Stimulated activated CD4-positive, alpha-beta T cell treated with anti-CD3 and anti-CD28 coated beads, Interleukin-4, amount 100 ng/mL, for 24 hours (primary cell): ENCODE data around the gene TMPRSS2.

Experiments used
- DNase-seq: peaks from one replicate; pipeline ENCODE4 v3.0.0-alpha.2; 2020

TMPRSS2 gene

DNA sequence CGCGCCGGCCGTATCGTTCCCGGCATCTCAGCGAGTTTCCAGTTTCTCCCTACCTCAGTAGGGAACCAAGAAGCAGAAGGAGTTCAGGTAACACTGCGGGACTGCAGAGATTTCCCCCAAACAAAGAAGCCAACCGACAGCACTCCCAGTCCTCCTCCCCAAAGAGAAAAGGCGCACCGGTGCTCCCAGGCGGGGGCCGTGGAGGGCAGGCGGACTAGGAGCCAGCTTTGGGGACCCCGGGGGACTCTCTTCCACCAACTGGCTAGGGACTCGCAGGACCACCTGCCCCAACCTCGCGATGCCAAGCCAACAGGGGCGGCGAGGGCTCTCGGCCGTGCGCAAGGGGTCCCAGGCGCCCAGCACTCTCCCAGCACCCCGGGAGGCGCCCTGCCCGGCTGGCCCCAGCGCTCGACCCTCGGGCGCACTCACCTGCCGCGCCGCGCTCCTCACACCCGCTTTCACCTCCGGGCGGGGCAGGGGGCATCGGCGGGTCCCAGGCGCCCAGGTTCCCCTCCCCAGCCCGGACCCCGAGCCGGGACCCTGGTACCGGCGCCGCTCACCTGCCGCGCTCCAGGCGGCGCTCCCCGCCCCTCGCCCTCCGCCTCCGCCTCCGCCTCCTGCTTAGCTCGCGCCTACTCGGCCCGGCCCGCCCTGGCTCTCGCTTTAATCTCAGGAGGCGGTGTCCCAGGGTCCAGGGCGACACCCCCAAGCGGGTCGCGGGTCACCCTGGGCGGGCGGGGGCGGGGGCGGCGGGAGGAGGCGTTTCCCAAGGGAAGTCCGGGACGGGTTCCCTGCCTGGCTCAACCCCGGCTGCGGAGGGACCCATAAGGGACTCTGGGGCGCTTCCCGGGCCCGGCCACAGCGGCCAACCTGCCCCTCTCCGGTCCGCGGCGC lies at the start of gene TMPRSS2:
Gene TMPRSS2 (minus strand): TSS at position 638 of the 894 bp plus-strand sequence. CDS start 10,025 bp downstream, outside the sequence.
- DNase-seq = no peak

DNA sequence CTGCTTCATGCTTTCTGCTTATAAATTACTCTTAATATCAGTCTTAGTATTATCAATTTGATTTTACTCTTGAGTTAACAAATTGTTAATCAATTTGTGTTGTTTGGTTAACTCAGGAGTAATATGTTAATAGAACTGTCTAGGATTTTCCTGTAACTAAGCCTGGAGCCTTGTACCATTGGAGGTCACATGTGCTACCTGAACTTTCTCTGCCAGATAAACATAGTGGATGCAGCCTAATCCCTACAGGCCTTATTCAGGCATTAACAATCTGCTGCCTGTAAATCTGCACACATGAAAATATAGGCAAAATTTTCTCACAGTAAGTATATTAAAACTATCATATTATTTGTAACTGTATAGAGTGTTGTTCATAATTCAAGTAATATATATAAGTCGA lies 47.1 kb upstream of the TMPRSS2 start:
- DNase-seq = no peak

DNA sequence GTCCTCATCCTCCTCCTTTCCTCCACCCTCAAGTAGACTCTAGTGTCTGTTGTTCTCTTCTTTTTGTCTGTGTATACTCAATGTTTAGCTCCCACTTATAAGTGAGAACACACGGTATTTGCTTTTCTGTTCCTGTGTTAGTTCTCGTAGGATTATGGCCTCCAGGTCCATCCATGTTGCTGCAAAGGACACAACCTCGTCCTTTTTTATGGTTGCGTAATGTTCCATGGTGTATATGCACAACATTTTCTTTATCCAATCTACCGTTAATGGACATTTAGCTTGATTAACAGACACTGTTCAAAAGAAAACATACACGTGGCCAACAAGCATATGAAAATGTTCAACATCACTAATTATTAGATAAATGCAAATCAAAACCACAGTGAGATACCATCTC lies 44.3 kb upstream of the TMPRSS2 start:
- DNase-seq = no peak

DNA sequence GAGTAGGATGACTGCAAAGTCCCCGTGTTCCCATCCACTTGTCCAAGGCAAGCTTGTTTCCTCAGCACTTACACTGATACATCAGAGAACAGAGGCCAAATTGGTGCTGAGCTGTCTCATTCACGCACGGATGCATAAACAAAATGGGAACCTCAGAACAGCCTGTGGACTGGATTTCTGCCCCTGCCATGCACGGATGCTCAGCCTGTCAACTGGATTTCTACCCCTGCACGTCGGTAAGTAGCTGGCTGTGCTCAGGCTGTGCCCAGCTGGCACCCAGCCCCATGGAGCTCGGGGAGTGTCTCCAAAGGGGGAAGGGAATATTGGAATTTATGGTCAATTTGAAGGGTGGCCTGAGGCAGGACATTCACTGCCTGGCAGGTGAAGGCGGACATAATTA lies 40.8 kb upstream of the TMPRSS2 start:
- DNase-seq = no peak

DNA sequence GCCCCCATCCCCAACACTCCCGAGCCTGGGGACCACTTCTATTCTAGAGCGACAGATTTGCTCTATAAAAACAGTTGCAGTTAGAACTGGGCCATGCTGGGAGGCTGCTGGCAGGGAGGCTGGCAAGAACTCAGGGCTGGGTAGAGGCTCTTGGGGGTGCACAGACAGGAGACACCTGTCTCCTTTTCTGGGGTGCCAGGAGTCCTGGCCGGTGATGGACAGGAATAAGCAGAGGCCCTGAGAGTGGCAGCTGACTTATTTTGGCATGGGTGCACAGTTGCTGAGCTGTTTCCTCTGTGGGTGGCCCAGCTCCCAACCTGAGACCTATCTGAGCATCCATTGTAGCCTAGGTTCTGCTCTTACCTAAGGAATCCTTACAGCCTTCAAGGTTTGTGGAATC lies 39.2 kb upstream of the TMPRSS2 start:
- DNase-seq = no peak

DNA sequence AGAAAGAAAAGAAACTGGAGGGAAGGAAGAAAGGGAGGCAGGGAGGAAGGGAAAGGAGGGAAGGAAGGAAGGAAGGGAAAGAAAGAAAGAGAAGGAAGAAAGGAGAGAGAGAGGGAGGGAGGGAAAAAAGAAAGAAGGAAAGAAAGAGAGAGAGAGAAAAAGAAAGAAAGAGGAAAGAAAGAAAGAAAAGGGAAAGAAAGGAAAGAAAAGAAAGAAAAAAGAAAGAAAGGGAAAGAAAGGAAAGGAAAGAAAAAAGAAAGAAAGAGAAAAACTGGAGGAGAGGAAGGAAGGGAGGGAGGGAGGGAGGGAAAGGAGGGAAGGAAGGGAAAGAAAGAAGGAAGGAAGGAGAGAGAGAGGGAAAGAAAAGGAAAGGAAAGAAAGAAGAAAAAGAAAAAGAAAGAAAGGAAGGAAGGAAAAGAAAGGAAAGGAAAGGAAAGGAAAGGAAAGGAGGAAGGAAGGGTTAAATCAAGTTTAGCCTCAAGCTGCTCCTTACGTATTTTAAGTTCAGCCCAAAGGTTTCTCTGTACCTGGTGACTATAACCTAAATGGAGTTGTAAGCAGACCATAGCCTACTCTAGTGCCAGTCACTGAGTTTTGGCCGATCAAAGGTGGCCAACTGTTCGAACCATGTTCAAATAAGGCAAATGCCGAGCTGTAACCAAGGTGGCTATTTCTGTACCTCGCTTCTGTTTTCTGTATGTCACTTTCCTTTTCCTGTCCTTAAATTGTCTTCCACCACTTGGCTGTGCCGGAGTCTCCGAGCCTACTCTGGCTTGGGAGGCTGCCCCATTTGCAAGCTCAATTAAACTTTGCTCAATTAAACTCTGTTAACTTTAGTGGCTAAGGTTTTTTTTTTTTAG lies 37.8 kb upstream of the TMPRSS2 start:
- no peak for DNase-seq

DNA sequence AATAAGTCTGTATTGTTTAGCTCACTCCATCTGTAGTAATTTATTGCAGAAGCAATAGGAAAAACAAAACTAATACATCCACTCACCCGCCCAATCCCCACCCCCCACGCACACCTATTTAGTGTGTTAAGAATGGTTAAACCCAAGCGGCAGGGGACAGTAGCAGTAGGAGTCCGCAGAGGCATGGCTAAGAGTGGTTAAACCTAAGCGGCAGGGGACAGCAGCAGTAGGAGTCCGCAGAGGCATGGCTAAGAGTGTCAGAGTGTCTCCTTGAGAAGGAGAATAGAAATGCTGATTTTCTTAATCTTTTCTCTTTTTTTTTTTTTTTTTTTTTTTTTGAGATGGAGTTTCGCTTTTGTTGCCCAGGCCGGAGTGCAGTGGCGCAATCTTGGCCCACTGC lies 34.8 kb upstream of the TMPRSS2 start:
- DNase-seq = no peak

DNA sequence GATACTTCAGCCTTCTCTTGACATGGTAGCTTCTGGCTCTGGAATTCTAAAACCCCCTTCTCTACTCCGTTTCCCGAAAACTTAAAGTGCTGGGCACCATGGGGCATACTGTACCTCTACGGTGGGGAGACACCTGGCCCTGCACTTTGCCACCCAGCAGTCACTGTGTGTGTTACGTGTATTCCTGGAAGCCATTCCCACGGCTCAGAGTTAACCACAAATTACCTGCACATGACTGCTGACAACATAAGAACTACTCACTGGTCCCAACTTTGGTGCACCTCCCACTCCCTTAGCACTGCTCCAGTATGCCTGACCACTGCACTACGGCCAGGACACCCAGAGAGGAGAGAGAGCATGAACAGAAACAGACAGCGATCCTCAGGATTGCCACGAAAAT lies 29.4 kb upstream of the TMPRSS2 start:
- no peak for DNase-seq

DNA sequence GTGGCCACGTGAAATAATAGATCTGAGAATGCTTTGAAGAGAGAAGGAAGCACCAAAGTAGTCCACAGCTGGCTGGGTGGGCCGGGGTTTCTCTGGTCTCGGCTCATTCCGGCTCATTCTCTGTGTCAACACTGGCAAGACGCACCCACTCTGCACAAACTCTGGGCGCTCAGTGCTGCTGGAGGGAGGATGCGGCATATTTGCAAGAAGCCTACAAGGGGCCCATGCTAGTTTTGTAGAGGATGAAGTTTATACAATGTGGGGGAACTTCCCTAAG lies 28.8 kb upstream of the TMPRSS2 start:
- no peak for DNase-seq

DNA sequence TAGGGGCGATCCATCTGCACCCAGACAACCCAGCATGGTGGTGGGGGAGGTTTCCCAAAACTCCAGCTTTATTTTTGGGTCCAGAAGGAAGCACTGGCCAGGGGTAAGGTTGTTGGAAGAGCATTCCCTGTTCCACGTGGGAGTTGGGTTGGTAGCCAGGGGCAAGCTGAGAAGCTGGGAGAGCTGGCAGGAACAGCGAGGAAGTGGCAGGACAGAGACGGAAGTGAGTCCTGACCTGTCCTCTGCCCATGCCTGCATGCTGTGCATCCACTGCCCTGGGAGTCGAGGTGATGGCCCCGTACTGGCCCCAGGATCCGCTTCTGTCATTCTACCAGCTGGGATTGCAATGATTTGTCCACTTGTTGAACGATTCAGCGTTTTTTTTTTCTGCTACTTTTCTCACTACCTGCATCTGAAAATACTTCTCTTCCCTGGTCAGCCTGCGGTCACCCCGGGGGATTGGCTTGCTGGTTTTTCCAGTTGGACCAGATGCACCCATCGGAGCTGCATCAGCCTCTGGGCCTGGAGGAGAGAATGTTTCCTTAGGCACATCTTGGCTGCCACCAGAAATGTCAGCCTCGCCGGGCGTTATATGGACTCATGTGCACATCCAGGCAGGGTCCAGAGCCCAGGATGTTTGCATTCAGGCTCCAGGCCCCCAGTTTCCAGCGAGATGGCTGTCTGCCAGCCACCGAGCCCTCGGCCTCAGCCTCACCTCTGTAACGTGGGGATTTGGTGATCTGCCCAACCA lies 28.3 kb upstream of the TMPRSS2 start:
- DNase-seq = no peak

DNA sequence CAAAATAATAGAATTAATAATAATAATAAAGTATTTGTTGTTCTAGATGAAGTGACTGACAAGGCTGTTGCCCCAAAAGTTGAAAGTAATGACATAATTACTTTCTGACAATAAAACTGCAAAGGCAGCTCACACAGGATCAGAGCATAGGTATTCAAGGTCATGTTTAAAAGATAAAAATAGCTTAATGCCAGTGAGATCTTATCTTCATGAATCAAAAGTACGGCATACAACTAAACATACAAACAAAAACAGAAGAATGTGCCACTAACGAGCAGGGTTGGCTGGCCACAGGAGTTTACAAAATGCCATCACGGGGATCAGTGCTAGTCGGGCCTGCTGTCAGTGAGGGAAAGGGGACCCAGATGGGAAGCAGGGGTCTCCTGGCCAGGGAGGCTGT lies 22.4 kb upstream of the TMPRSS2 start:
- no peak for DNase-seq

DNA sequence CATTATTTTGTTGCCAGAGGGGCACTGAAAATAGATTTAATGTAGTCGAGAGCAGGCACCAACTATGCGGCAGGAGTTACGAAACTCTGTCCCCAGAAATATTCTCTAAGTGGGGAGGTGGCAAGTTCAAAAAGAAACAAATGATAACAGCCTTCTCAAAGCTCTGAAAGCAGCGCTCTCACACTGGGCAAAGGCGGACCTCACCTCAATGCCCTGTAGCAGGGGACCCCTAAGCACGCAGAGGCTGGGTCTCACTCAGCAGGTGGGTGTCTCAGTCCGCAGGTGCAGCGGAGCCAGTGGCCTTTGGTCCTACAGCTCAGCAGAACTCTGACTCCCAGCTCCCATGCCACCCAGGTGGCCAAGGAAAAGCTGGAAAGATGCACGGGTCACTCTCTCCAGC lies 21.8 kb upstream of the TMPRSS2 start:
- no peak for DNase-seq

DNA sequence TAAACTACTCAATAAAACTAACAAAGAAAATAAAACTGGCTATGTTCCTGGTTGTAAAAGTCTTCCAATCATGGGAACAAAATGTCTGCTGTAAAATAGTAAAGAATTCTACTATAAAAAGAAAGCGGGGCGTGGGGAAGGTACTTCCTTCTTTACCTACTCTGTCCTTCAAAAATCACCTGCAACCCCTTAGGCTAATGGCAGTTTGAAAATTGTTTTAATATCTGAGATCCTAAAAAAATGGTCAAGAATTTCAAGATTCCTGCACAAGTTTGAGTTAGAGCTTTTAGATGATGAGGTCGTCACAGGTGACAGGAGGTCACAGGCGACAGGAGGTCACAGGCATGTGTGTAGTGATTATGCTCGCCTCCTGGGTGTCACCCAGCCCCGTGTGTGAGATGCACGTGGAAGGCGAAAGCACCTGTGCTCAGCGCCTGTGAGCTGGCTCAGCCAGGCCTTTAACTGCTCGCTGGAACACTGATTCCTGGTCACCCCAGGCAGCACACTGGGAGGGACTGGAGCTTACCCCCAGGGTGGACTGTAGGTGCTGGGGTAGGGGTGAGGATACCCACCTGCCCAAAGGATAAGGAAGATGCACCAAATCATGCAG lies 18.6 kb upstream of the TMPRSS2 start:
- DNase-seq = no peak

DNA sequence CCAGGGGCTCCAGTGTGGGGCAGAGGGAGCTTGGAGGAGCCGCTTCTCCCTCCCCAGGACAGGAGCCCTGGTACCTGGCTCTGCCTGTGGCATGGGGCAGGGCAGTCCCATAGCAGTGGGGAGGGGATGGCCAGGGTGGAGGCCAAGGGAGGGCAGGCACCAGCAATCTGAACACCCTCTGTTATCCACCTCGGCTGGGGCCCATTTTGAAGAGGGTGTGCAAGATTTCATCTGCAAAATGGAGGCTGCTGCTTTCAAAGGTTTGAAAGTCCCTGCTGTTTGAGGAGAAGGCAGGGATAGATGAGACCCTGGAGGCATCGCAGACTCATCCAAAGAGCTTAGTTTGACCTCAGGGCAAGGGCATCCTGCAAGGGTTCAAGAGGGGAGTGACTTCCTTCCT lies 15.2 kb upstream of the TMPRSS2 start:
- no peak for DNase-seq

DNA sequence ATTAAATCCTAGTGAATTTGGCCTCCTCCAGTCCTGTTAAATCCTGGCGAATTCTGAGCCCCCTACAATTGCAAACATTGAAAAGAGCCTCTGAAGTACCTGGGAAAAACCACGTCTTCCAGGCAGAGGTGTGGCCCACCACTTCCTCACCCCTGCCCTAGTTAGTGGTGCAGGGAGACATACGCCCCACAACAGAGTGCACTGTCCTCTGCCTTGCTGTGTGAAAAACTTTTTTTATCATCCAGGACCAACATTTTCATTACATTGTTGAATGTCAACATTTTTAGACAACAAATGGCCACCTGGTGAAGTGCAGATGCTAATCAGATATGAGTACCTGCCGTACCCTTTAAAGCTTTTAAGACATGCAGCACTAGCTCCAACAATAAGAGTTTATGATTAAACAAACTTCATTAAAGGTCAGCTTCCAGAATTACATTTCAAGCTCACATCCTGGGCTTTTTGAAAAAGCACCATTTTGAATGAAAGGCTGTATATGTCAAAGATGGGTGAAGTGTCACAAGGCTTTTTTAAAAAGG lies 13.6 kb upstream of the TMPRSS2 start:
- DNase-seq = no peak

DNA sequence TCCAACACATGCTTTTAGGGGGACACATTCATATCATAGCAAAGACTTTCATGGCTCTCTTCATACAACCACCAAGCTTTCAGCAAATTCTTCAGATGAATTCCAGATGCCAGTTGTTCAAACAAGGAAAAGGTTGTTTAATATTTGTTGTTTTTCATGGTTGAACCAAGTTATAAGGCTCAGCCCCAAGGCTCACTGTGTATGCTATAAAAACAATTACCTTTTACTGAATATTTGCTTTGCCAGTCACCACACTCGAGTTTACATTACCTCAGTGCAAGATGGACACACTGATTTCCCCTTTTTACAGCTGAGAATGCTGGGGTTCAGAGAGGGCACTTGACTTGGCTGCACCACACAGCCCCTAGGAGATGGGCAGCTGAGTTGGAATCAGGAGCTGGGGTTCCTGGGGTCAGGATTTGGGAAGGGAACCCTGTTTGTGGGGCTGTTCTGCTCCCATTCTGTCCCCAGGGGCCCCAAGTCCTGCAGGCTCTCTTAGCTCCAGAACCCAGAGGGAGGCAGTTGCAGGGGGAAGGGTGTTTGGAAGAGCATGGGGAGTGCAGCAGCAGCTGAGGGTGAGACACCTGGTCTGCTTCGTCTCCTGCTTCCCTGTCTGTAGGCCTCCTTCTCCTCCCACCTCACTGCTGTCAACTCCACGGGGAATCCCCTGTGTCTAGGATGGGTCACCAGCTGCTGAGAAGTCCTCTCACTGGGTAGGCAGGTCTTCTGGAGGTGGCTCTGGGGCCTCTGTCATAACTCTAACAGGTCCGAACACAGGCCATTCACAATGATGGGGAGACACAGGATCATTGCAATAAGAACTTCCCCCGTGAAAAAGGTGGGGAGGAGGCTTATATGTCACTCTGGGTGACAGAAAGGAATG lies 12.8 kb upstream of the TMPRSS2 start:
- no peak for DNase-seq

DNA sequence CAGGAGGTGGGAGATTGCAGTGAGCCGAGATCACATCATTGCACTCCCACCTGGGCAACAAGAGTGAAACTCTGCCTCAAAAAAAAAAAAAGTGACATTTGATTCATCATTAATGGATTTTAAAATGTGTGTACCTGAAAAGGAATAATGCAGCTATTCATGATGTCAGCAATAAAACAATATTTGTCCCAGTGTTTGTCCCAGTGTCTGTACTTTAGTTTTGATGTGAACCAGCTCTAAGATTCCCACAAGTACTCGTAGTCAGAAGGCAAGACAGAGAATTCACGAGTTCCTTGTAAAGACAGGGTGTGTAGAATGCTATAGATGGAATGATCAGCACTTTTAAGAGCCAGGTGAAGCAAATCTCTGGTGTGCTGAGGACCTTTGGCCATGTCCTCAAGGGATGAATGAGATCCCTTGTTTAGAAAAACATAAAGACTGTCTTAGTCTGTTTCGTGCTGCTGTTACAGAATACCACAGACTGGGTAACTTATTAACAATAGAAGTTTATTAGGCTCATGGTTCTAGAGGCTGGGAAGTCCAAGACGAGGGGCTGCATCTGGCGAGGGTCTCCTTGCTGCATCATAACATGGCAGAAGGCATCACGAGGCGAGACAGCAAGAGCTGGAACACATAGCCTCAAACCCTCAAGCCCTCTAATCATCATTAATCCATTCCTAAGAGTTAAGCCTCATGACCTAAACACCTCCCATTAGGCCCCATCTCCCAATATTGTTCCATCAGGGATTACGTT lies 12.0 kb upstream of the TMPRSS2 start:
- DNase-seq = no peak

DNA sequence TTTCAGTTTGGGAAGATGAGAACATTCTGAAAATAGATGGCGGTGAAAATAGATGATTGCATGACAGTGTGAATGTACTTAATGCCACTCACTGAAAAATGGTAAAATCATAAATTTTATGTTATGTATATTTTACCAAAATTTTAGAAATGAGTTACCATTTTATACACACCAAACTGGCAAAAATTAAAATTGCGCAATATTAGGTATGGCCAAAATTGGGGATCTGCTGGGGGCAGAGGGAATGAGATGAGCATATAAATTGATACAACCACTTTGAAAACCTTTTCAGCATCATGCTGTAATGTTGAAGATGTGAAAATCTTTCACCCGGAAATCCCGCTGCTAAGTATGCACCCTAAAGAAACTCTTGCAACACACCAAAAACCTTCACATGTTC lies 10.8 kb upstream of the TMPRSS2 start:
- DNase-seq = no peak

DNA sequence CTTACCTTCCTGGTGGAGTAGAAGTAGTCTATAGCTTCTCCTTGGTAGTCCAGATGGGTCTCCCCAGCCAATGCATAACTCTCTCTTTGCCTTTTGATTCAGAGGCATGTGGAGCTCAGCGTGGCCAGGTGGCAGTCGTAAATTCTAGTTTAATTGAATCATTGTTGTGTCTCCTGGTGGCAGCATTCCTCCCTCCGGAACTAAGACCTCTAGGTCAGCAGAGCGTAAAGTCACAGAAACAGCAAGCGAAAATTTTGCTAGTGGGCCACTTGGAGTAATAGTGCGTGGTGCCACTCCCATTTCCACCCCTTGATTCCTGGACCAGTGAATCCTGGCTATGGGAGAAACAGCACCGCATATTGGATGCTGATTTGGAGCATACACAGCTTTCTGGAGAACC lies 3.9 kb upstream of the TMPRSS2 start:
- DNase-seq = no peak

DNA sequence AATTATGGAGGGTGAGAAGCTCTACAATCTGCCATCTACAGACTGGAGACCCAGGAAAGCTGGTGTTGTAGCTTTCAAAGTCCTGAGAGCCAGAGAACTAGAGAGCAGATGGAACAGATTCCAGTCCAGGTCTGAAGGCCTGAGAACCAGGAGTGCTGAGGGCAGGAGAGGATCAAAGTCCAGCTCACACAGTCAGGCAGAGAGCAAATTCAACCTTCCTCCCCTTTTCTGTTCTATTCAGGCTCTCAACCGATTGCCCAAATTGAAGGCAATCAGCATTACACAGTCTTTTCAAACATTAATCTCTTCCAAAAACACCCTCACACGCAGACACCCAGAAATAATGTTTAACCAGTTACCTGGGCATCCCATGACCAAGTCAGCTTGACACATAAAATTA lies 2.5 kb upstream of the TMPRSS2 start:
- DNase-seq = no peak

DNA sequence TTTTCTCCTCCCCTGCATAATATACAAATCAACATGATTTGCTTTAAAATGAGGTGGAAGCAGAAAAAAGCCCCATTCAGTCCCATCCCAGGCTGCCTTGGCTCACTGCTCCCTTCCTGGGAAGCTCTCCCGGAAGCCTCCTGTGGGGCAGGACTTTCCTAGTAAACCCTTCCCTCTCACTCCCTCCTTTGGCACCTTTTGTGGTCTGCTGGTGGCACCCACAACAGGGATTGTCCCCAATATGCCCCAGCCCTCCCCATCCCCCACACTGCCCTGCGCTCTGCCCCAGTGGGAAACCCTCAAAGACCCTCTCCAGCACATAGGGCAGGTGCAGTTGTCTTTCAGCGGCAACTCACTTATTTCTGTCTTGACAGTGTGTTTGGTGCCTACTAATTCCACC lies 1.8 kb upstream of the TMPRSS2 start:
- DNase-seq = no peak
